ELR (cell line): ENCODE data around the gene IGFALS.

Experiments used
- DNase-seq: peaks from one replicate; pipeline ENCODE4 v3.0.0-alpha.2; 2015; ENCODE audit warnings: low read depth

IGFALS gene

DNA sequence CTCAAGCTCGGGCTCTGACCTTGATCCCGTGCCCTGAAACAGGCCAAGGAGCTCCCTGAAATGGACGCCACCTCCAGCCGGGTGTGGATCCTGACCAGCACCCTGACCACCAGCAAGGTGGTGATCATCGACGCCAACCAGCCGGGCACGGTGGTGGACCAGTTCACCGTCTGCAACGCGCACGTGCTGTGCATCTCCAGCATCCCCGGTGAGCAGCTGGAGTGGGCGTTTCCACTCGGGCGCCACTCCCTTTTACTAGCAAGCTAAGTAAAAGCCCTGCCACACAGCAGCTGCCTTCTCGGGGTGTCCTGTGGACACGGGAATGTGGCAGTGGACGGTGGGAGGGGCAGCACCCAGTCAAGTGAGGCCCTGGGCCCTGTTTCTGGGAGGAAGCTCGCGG lies 28.5 kb downstream of the IGFALS start:
- DNase-seq = no peak

DNA sequence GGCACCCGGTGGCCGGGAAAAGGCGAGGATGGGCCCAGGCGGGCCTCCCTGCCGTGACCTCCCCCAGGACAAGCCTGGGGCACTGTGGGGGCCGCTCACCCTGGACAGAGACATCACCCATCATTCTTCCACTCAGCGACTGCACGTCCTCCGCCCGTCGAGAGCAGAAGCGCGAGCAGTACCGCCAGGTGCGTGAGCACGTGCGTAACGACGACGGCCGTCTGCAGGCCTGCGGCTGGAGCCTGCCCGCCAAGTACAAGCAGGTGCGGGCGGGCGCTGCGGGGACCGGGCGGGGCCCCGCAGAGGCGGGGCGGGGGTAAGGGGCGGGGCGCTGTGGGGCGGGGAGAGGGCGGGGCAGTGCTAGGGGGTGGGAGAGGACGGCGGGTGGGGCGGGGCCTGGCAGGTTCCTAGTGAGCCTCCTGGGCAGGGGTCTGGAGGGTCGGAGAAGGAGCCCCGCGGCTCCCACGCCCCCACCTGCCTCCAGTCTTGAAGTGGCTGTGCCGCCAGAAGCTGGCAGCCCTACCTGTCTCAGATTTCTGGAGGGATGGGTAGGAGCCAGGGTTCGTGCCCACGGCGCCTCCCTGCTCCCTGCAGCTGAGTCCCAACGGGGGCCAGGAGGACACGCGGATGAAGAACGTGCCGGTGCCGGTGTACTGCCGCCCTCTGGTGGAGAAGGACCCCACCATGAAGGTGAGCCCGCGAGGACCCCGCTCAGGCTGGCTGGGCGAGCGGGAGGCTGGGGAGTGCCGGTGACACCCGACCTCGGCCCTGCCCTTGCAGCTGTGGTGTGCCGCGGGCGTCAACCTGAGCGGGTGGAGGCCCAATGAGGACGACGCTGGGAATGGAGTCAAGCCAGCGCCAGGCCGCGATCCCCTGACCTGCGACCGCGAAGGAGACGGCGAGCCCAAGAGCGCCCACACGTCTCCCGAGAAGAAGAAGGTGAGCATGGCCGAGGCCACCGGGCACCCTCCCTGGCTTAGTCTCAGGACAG lies 29.7 kb downstream of the IGFALS start:
- peak; percentile 48 for DNase-seq

DNA sequence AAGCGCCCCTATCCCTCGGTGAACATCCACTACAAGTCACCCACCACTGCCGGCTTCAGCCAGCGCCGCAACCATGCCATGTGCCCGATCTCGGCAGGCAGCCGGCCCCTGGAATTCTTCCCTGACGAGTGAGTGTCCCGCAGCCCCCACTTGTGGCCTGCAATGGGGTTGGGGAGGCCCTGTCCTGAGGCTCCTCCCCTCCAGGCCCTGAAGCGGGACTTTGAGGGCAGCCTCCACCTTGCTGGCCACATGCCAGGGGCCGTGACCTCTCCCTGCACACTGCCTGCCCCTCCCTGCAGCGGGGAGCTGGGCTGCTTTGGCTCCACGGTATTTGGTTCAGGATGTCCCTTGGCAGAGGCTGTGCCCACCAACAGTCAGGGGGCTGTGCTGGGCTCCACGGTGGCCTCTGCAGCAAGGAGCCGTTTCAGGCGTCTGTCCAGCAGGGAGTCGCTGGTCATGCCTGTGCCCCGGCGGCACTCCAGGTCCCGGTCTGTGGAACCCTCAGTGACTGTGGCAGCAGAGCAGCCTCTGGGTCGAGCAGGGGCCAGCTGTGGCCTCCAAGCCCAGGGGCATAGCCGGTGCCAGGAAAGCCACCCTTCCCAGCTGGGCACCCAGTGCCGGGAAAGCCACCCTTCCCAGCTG lies 30.5 kb downstream of the IGFALS start:
- no peak for DNase-seq

DNA sequence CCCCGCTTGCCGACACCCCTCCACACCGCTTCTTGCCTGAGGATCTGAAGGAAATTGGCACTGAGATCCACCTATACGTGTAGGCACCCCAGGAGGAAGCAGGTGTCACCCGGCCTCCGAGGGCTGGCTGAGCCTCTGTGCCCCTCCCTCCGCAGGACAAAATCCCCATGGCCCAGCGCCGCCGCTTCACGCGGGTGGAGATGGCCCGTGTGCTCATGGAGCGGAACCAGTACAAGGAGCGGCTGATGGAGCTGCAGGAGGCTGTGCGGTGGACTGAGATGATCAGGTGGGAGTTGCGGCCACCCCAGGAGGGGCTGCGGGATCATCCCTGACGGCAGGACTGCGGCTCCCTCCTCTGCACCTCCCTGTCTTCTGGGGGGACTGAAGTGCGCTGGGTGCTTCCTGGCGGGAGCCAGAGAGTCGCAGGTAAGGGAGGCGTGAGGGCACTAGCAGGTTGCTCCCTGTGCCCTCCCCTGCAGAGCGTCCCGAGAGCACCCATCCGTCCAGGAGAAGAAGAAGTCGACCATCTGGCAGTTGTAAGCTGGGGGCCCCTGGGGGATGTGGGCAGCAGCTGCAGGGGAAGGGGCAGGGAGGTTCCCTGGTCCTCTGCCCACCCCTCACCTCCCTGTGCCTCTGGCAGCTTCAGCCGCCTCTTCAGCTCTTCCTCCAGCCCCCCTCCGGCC lies 31.2 kb downstream of the IGFALS start:
- no peak for DNase-seq

DNA sequence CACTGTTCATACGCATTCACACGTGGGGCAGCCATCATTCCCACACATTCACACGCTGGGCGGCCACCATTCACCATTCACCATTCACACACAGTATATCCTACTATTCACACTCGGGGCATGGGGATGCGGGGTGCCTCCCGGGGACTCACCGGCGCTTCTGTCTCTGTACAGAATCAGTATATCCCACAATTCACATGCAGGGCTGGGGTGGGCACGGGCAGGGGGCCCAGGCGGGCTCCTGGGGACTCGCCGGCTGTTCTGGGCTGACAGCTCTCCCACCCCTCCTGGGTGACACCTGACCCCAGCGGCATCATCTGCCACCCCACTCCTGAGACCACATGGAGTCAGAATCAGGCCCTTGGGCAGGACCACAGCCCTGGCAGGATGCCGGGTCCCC lies 31.8 kb downstream of the IGFALS start:
- DNase-seq = no peak

DNA sequence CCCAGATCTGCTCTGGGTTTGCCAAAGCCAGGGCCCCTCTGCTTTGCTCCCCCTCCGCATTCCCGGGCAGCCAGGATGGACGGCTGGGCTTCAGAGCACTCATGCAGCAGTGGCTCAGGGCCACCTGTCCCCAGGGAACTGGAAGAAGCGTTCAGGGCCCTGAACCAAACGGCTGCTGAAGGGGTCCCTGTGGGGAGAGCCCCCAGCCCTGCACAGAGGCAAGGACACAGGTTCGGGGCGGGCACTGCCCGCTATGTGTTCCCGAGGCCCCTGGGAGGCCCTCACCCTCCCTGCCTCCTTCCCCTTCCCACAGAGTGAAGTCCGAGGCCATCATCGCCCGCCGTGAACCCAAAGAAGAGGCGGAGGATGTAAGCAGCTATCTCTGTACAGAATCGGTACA lies 32.6 kb downstream of the IGFALS start:
- no peak for DNase-seq

DNA sequence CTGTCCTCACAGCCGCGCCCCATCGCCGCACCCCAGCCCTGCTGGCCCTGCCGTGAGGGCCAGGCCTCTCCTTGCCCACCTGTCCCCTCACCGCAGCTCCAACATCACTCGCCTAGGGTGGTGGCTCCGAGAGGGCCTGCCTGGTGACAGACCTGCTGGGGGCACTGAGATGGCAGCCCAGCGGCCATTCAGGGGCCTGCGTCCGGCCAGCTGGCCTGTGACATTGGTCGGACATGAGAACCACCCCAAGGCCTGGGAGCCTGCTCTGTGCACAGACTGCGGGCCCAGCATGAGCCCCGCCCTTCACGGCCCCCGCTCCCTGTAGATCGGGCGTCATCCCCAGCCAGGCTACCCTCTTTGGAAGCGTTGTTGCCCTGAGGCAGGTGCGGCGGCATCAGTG lies 34.0 kb downstream of the IGFALS start:
- no peak for DNase-seq

DNA sequence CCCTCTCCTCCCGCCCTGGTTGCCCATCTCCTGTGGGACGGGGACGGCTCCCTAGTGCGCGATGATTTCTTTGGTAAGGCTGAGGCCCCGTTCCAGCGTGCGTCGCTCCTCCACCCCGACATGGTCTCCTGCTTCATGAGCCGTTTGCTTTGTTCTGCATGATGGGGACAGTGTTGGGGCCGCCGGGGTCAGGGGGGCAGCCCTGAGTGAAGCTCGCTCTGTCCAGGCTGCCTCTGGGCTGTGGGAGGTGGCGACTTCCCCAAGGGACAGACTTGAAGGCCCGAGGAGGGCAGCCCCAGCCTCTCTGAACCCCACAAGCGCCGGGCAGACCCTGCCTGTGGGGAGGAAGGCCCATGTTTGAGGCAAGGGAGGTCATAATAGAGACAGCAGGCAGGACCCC lies 34.6 kb downstream of the IGFALS start:
- DNase-seq = no peak

DNA sequence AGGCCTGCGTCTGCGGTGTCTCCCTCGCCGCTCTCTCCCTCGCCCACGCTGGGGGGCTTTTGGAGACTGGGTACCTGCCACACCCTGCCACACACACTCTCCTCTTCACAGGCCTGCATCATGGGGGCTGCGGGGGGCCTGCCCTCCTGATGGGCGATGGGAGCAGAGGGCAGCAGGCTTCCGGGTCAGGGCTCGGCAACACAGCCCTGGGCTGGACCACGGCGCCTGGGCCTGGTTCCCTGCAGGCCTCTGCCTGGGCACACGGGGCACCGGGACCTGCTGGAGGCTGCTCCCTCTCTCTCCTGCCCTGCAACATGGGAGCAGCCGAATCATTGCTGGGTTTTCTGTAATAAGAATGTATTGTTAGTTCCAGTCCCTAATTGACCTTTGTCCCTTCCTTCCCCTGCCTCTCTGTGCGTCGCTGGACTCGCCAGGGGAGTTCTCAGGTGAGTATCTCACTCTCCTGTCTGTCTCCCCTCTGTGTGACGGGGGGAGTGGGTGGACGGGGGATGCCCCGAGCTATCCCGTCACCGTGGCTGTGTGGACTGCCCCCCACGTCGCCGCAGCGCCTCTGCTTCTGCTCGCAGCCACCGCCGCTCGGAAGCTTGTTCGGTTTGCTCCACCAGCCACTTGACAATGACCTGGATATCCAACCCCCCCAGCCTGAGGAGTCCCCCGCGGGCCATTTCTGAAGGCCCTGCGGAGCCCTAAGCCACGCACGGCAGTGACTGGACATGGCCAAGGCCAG lies 35.6 kb downstream of the IGFALS start:
- no peak for DNase-seq

DNA sequence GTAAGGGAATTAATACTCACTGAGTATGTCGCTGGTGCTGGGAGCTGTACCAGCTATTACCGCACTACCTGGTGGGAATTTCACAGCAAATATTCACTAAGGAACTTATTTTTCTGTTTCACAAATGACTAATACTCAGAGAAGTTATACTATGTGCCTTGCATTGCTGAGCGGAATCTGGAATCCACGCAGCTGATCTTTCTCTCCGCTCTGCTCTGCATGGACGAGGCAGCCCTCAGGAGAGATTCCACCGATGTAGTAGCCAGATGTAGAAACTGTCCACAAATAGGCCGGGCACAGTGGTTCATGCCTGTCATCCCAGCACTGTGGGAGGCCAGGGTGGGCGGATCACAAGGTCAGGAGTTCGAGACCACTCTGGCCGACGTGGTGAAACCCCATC lies 39.3 kb downstream of the IGFALS start:
- no peak for DNase-seq

DNA sequence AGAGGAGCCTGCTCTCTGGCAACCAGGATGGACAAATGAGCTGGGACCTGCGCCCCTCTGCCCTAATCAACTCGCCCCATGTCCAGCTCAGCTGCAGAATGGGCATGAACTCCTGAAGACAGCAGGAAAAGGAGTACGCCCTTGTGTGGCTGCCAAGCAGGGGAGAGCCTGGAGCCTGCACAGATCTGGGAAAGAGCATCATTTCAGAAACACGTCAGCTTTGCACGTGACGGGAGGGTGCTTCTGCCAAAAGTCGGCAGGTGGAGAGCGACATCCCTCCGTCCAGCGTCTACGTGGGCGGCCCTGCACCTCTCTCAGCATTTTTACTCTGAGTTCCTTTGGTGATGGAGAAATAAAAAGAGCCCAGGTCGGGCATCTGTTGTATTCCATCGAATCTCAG lies 40.7 kb downstream of the IGFALS start:
- no peak for DNase-seq

DNA sequence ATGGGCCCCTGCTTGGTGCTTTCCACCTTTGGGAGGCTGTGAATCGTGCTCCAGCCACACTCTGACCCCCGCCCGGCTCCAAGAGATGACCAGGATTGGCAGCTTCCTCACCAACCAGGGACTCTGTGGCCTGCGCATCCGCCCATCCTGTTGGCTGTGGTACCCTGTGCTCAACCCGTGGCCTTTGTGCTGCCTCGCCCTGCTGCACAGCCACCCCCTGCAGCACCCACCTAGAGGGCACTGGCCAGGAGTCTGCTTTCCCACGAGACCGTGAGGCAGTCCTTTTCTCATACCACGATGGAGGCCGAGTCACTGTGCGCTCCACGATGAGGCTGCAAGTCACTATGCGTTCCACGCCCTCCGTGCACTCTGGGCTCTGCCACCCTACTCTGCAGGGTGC lies 41.6 kb downstream of the IGFALS start:
- no peak for DNase-seq

DNA sequence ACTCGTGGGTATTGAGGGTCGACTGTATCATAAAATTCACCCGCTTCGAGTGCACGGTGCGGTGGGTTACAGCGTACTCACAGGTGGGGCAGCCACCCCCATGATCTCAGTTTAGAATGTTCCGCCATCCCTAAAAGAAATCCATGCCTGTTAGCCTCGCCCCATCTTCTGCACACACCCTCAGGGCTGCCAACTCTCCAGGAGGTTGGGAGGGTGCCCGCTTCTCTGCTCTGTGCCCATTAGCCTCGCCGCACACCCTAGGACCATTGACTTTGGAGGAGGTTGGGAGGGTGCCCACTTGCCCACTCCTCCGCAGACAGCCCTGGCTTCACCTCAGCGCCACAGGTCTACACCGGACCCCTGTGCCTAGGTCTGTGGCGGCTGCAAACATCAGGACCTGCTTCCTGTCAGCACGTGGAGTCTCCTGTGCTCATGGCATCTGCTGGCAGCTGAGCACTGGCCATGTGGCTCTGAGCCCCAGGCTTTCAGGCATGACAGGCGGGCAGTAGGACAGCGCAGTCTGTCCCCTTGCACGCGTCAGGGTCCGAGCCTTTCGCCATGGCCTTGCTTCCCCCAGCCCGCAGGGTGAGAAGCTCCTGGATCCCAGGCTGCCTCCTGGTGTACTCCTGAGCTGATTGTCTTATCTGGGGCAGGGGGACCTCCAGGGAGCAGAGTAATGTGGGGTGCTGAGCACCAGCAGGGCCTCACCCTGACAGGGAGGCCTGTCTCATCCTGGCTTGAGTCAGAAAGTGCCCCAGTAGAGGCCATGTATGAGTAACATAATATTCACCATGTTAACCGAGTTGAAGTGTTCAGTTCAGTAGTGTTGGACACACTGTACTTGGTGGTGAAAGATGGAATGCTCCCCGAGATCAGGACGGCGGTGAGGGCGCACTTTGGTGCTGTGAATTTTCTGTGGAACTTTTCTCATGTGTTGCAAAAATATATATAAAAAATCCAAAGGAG lies 44.1 kb downstream of the IGFALS start:
- peak; percentile 80 for DNase-seq

DNA sequence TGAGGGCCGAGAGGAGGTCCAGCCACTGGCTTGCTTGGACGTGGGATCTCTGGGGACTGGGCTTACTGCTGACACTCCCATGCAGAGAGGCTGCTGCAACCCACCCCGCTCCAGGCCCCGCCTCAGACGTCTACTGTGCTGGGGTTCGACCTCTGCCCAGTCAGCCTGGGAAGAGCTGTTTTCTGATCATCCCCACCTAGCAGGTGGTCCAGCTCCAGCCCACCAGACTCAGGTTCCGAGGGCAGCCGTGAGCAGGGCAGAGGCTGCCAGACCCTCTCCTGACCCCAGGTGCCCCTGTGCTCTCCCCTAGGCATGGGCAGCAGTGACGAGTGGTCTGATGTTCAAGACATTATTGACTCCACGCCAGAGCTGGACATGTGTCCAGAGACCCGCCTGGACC lies 45.6 kb downstream of the IGFALS start:
- no peak for DNase-seq

DNA sequence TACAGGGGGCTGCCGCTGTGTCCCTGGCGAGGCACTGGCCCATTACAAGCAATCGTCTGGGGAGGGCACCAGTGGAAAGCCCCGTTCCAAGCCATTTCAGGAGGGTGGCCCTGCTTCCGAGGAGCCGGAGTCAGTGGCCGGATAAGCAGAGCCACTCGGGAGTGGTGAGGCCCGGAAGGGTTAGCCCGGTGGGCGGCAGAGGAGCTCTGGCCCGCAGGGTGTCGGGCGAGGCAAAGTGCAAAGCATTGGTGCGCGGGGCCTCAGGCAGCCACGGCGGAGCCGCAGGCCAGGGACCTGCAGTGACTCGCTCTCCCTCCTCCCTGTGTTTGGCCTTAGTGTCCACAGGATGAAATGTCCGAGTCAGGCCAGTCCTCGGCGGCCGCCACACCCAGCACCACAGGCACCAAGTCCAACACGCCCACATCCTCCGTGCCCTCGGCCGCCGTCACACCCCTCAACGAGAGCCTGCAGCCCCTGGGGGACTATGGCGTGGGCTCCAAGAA lies 46.8 kb downstream of the IGFALS start:
- DNase-seq = peak; percentile 86

DNA sequence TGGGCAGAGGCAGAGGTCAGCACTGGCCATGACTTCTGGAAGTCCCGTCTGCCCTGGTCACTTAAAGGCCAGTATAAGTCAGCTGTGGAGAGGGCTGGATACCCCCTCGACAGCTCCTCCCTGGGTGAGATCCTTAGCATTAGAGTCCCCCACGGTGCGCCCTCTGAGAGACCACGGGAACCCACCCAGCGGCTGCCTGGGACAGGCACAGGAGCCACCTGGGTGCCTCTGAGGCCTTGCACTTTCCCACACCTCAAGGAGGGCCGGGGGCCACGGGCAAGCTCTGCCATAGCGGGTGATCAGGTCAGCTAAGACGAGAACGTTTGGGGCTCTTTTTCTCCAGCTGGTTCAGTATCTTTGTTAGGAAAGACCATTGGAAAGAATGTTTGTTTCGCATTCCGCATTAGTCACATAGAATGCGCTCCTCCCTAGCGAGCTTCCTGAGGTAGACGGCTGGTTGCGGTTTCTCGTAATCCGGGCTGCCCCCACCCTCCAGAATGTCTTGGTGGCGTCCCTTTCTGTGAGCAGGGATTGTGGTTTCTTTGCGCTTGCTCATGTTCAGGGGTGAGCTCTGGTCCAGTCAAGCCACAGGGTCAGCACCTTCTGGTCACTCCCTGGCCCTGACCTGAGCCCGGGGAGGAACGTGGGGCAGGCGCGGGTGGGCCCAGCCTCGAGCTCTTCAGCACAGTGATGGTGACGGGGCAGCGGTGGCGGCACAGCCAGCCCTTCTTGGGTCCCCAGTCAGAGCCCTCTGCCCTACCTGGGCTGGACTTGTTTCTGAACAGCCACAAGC lies 47.4 kb downstream of the IGFALS start:
- DNase-seq = peak; percentile 98

DNA sequence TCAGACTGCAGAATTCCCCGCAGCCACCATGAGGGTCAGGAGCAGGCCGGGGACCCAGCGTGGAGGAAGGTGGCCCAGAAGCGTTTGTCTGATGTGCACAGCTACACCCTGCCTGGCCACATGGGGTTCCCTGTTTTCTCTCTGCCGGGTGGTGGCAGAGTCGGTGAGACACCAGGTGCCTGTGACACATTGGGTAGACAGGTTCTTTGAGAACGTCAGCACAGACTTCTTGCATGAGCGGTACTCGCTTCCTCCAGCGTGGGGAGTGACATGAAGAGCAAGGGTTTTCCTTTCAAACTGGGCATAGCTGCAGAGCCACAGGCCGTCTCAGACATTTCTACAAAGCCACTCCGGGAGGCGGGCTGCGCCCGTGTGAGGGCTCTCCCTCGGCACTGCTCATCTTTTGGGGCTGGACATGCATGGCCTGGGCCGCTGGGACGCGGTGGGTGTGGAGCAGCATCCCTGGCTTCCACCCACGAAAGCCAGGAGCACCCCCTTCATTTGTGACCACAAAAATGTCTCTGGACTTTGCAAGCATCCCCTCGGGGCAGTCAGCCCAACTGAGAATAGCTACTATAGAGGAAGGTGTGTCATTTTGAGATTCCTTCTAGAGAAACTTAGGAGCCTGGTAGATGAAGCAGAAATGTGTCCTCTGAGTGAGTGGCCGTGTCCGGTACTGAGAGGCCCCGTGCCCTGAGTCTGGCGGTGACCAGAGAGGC lies 48.2 kb downstream of the IGFALS start:
- DNase-seq = peak; percentile 95

DNA sequence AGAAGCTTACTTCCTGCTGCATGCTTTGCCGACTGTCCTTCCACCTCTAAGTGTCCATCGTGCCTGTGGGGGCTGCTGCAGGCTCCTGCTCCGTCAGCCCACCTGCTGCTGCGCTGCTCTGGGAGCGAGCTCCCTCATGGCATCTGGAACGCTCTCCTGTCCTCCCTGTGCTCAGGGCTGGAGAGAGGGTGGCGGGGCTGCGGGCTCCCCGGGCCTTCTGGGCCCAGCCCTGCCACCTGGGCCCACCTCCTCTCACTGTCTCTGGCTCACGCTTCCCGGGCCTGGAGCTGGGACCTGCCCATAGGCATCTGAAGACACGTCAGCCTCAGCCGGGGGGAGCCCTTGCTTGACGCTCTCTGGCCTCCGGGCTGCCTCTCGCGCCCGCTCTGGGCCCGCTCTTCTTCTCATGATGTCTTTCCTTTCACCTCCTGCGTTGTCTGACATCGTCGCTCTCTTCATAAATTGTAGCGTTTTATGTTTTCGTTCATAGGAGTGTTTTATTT lies 49.1 kb downstream of the IGFALS start:
- no peak for DNase-seq
